ENCODE measurements around the gene PLA2G6. TPM values are rescaled to one million over a fixed set of nuclear protein-coding genes. Genes with fewer than 3 reads are reported as not detected.

The PLA2G6 gene
- total and polyA plus RNA-seq, 2 of the 13 experiments (the other 11 are each of a cell fraction or from before 2014, with no cell fraction given) = 4.8 to 11.5 TPM

GRCh38 chr22:38132794-38133193, 48.8 kb downstream of the PLA2G6 start:
- Histone ChIP-seq H4K20me1 (ENCODE audit: insufficient read depth, low read length) (no peaks in the 10 kb centered on the region), H3K9me3 (ENCODE audit: low read length) (no peaks in the 10 kb centered on the region), H3K4me2 (ENCODE audit: low read depth, low read length) (no peak overlapping the region), H3K9ac (ENCODE audit: insufficient read depth, low read depth, low read length) (no peak overlapping the region), H3K27ac (ENCODE audit: extremely low read length, insufficient read depth, low read length) (no peak overlapping the region), H3K36me3 (replicated peaks in 1 of 2; ENCODE audit: control insufficient read depth in 1 of 2, insufficient read depth in 2 of 2, low read length in 2 of 2) (no peaks in the 10 kb centered on the region), H3K79me2 (ENCODE audit: insufficient read depth, low read length) (no peaks in the 10 kb centered on the region), H3K4me1 (ENCODE audit: insufficient read depth, low read length) (no peaks in the 10 kb centered on the region), H3K27me3 (ENCODE audit: control insufficient read depth in 1 of 2, insufficient read depth in 2 of 2, low read length in 2 of 2) (no peaks in the 10 kb centered on the region; a peak in 1 of 5 replicates), H3K4me3 (replicated peaks in 1 of 3; ENCODE audit: insufficient read depth in 1 of 3, low read depth in 2 of 3, low read length in 3 of 3) (no peak overlapping the region), H2AFZ (ENCODE audit: low read length) (no peak overlapping the region)
- CTCF ChIA-PET (ENCODE audit: low intra/inter-chr PET ratio, low total read pairs) = no interaction called here
- ATAC-seq (no peak), FAIRE-seq (no peak), DNase-seq (ENCODE audit: low spot score) (no peak)
- no peak for TF ChIP-seq PAXIP1 (CRISPR knock-in tag; conservative IDR thresholded peaks at IDR 0.05)
- no peak for TF ChIP-seq ZNF253 (CRISPR knock-in tag; IDR thresholded peaks at IDR 0.05; ENCODE audit: borderline replicate concordance)
- no peak for TF ChIP-seq TFDP2 (CRISPR knock-in tag; IDR thresholded peaks at IDR 0.05)
- TF ChIP-seq HNF4A (CRISPR knock-in tag; IDR thresholded peaks at IDR 0.05) = no peak
- no peak for TF ChIP-seq ZNF282 (IDR thresholded peaks at IDR 0.05; ENCODE audit: partially characterized antibody)
- TF ChIP-seq ARNTL (CRISPR knock-in tag; IDR thresholded peaks at IDR 0.05) = no peak
- no peak for TF ChIP-seq HOXA3 (CRISPR knock-in tag; IDR thresholded peaks at IDR 0.05)
- no peak for TF ChIP-seq ATF7 (IDR thresholded peaks at IDR 0.05)
- no peak for TF ChIP-seq ATF7 (CRISPR knock-in tag; IDR thresholded peaks at IDR 0.05)
- no peak for TF ChIP-seq ZNF576 (CRISPR knock-in tag; IDR thresholded peaks at IDR 0.05)
- in situ Hi-C loops (cut with HindIII; ENCODE audit: extremely low pct_ligation_motif_present, low pct_unique_long_range_greater_than_20kb) (no loop called here), intact Hi-C loops (cut with micrococcal nuclease; ENCODE audit: unreplicated experiment) (no loop called here)
- BruUV-seq (replicated peaks) = no TSS peak
- POLR2A ChIA-PET = no interaction called here
- 92% methylated on average over 20 of the region's 28 CpGs for WGBS (ENCODE audit: low lambda C conversion rate)
